GM23338 (cell line): Measurements from ENCODE around the gene WDR70. TPM values are rescaled to one million over a fixed set of nuclear protein-coding genes. Genes with fewer than 3 reads are reported as not detected.

Experiments
- ATAC-seq: fragments of 200-7000 bp; cut with Tn5 transposase; 3 replicates; pipeline ENCODE4 v1.9.1; 2020
- DNase-seq: peaks from one replicate; pipeline ENCODE4 v3.0.0-alpha.2; 2015; ENCODE audit warnings: low spot score
- H2AFZ ChIP-seq: fragments of 200-600 bp; sonication (generic); 2 replicates; pipeline ENCODE4 v1.8.0; 2016; ENCODE audit warnings: antibody characterized with exemption, mild to moderate bottlenecking, moderate library complexity
- H3F3A ChIP-seq: fragments of 200-600 bp; sonication (generic); replicated peaks from 2 replicates; pipeline ENCODE4 v1.8.0; 2017; ENCODE audit warnings: antibody characterized with exemption, mixed run types, low read depth
- H3K27ac ChIP-seq: fragments of 200-600 bp; sonication (generic); 2 replicates; pipeline ENCODE4 v1.6.1; 2016; ENCODE audit warnings: low read depth
- H3K27me3 ChIP-seq: fragments of 200-600 bp; sonication (generic); 2 replicates; pipeline ENCODE4 v1.8.0; 2016; ENCODE audit warnings: mild to moderate bottlenecking, mixed run types, moderate library complexity; ENCODE audit not compliant: insufficient read depth
- H3K36me3 ChIP-seq: fragments of 200-600 bp; sonication (generic); 2 replicates; pipeline ENCODE4 v1.8.0; 2016; ENCODE audit warnings: mild to moderate bottlenecking; ENCODE audit not compliant: insufficient read depth
- H3K4me1 ChIP-seq: fragments of 200-600 bp; sonication (generic); 2 replicates; pipeline ENCODE4 v1.8.0; 2016; ENCODE audit warnings: mild to moderate bottlenecking, moderate library complexity; ENCODE audit not compliant: insufficient read depth
- H3K4me2 ChIP-seq: fragments of 200-600 bp; sonication (generic); 2 replicates; pipeline ENCODE4 v1.7.1; 2017; ENCODE audit warnings: mixed run types
- H3K4me3 ChIP-seq: fragments of 200-600 bp; sonication (generic); 2 replicates; pipeline ENCODE4 v1.6.1; 2016; ENCODE audit warnings: mixed run types
- H3K79me2 ChIP-seq: fragments of 200-600 bp; sonication (generic); replicated peaks from 2 replicates; pipeline ENCODE4 v1.8.0; 2017; ENCODE audit warnings: mild to moderate bottlenecking; ENCODE audit not compliant: insufficient read depth
- H3K9me2 ChIP-seq: fragments of 200-600 bp; sonication (generic); 2 replicates; pipeline ENCODE4 v1.8.0; 2017; ENCODE audit not compliant: insufficient read depth
- H4K20me1 ChIP-seq: fragments of 200-600 bp; sonication (generic); replicated peaks from 2 replicates; pipeline ENCODE4 v1.8.0; 2017; ENCODE audit warnings: mild to moderate bottlenecking; ENCODE audit not compliant: insufficient read depth
- H3K27ac Mint-ChIP-seq: 2 replicates; pipeline ENCODE4 v1.8.0; 2020; ENCODE audit warnings: inconsistent platforms, mild to moderate bottlenecking, moderate library complexity, mixed read lengths
- H3K27me3 Mint-ChIP-seq: 3 replicates; pipeline ENCODE4 v1.8.0; 2022; ENCODE audit warnings: low read depth, mild to moderate bottlenecking, moderate library complexity, mixed read lengths, inconsistent platforms; ENCODE audit not compliant: insufficient read depth, poor library complexity
- H3K36me3 Mint-ChIP-seq: 3 replicates; pipeline ENCODE4 v1.8.0; 2021; ENCODE audit warnings: low read depth, mild to moderate bottlenecking, inconsistent platforms, moderate library complexity, mixed read lengths
- H3K4me1 Mint-ChIP-seq: 3 replicates; pipeline ENCODE4 v1.8.0; 2020; ENCODE audit warnings: mild to moderate bottlenecking, inconsistent platforms, mixed read lengths
- H3K4me3 Mint-ChIP-seq: 3 replicates; pipeline ENCODE4 v1.8.0; 2021; ENCODE audit warnings: moderate library complexity, mild to moderate bottlenecking, inconsistent platforms, mixed read lengths
- H3K9me3 Mint-ChIP-seq: 3 replicates; pipeline ENCODE4 v1.8.0; 2020; ENCODE audit warnings: moderate library complexity, mild to moderate bottlenecking, inconsistent platforms, mixed read lengths
- NANOG ChIP-seq: IDR thresholded peaks from 2 replicates; pipeline ENCODE4 v1.6.1; 2016; ENCODE audit warnings: antibody characterized with exemption, borderline replicate concordance
- ZNF331 ChIP-seq: fragments of 250-450 bp; sonication (Bioruptor Pico); IDR thresholded peaks from 2 replicates; pipeline ENCODE4 v1.5.0; 2020; ENCODE audit warnings: low read depth, mild to moderate bottlenecking, moderate library complexity
- polyA plus RNA-seq: library from polyadenylated mRNA; unstranded; fragments of >200 nt; fragmentation: Nextera tagmentation; extraction: Ambion mirVana; gene quantifications from 2 replicates; pipeline ENCODE4 v1.2.1, GENCODE V29; 2016
- total RNA-seq: library from RNA; depleted of rRNA; stranded (reverse); fragments of >200 nt; shearing (Covaris generic); gene quantifications from 2 replicates; pipeline ENCODE4 v1.2.3, GENCODE V29; 2014
- TF ChIP-seq, protein P1 (sequence below): IDR thresholded peaks from 2 replicates; pipeline ENCODE4 v1.6.1; 2016; ENCODE audit warnings: antibody characterized with exemption
- TF ChIP-seq, protein P2 (sequence below), 2 experiments: fragments of 200-600 bp in 1 of 2; sonication (generic) in 1 of 2; conservative IDR thresholded peaks; 2 replicates each; pipeline versions ENCODE4 v1.5.1 to v1.6.1; 2016 to 2017; ENCODE audit warnings: antibody characterized with exemption in 2 of 2, low read depth in 2 of 2, mild to moderate bottlenecking in 2 of 2, moderate library complexity in 1 of 2

The WDR70 gene
- total and polyA plus RNA-seq, 2 experiments from 2014 or later, result 34.9 to 86.7 TPM

DNA sequence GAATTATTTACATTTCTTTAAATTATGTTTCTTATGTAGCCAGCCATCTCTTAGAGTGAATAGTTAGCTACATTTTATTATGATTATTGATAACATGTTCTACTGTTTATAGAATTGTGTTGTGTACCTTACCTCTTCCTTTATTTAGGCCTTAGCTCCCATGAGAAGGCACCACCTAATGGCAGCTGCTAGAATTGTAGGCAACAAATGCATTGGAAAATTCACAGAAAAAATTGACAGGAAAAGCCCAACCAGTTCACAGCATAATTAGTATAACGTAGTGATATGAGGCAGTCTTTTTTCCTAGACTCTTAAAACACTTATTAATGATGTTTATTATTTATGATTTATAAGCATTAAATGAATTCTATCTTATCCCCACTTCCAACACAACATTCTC, 175.8 kb downstream of the WDR70 start:
- H3K36me3 ChIP-seq, result no peaks in the 10 kb centered on the region
- no peaks in the 10 kb centered on the region for H3F3A ChIP-seq
- DNase-seq (peak; percentile 71), ATAC-seq (peak; percentile 46)
- no peak overlapping the region for H2AFZ ChIP-seq
- H3K4me3 ChIP-seq, result no peak overlapping the region
- no peaks in the 10 kb centered on the region for H3K27me3 Mint-ChIP-seq
- H3K4me1 Mint-ChIP-seq, result peaks cover 12% of the 10 kb centered on the region
- TF ChIP-seq, protein P1, sequence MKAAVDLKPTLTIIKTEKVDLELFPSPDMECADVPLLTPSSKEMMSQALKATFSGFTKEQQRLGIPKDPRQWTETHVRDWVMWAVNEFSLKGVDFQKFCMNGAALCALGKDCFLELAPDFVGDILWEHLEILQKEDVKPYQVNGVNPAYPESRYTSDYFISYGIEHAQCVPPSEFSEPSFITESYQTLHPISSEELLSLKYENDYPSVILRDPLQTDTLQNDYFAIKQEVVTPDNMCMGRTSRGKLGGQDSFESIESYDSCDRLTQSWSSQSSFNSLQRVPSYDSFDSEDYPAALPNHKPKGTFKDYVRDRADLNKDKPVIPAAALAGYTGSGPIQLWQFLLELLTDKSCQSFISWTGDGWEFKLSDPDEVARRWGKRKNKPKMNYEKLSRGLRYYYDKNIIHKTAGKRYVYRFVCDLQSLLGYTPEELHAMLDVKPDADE, result no peak
- TF ChIP-seq, protein P2, sequence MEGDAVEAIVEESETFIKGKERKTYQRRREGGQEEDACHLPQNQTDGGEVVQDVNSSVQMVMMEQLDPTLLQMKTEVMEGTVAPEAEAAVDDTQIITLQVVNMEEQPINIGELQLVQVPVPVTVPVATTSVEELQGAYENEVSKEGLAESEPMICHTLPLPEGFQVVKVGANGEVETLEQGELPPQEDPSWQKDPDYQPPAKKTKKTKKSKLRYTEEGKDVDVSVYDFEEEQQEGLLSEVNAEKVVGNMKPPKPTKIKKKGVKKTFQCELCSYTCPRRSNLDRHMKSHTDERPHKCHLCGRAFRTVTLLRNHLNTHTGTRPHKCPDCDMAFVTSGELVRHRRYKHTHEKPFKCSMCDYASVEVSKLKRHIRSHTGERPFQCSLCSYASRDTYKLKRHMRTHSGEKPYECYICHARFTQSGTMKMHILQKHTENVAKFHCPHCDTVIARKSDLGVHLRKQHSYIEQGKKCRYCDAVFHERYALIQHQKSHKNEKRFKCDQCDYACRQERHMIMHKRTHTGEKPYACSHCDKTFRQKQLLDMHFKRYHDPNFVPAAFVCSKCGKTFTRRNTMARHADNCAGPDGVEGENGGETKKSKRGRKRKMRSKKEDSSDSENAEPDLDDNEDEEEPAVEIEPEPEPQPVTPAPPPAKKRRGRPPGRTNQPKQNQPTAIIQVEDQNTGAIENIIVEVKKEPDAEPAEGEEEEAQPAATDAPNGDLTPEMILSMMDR (conservative IDR thresholded peaks at IDR 0.05; ENCODE audit: low read depth in 2 of 2), result peak; percentile 71 to 76
- H3K27ac ChIP-seq, result no peak overlapping the region
- H3K27ac Mint-ChIP-seq, result no peak overlapping the region
- H3K4me1 ChIP-seq, result no peaks in the 10 kb centered on the region
- H3K27me3 ChIP-seq, result no peaks in the 10 kb centered on the region
- no peaks in the 10 kb centered on the region for H3K9me2 ChIP-seq
- no peaks in the 10 kb centered on the region for H3K79me2 ChIP-seq
- no peaks in the 10 kb centered on the region for H3K9me3 Mint-ChIP-seq
- no peak overlapping the region for H3K4me3 Mint-ChIP-seq
- no peaks in the 10 kb centered on the region for H4K20me1 ChIP-seq
- no peak overlapping the region for H3K4me2 ChIP-seq
- no peaks in the 10 kb centered on the region for H3K36me3 Mint-ChIP-seq

DNA sequence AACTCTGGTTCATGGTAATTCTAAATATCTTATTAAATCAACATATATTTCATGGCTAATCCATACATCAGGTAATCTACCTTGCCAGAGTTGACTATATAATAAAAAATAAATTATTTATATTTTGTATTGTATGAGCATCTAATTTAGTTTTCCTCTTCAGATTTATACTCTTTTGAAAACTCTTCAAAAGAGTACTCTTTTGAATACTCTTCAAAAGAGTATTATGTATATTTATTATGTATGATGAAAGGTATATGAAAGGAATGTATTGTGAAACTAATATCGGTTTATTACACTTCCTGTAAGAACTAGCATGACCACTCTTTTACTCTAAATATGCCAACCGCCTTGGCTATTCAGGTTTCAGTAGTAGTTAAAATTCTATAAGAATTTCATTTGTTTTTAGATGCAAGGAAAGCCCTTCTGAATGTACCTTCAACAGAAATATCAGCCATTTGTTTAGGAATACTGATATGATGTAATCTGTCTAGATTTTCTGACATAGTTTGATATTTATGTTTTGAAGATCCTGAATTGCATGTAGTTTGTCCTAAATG, 178.7 kb downstream of the WDR70 start:
- H3K9me2 ChIP-seq, result no peaks in the 10 kb centered on the region

DNA sequence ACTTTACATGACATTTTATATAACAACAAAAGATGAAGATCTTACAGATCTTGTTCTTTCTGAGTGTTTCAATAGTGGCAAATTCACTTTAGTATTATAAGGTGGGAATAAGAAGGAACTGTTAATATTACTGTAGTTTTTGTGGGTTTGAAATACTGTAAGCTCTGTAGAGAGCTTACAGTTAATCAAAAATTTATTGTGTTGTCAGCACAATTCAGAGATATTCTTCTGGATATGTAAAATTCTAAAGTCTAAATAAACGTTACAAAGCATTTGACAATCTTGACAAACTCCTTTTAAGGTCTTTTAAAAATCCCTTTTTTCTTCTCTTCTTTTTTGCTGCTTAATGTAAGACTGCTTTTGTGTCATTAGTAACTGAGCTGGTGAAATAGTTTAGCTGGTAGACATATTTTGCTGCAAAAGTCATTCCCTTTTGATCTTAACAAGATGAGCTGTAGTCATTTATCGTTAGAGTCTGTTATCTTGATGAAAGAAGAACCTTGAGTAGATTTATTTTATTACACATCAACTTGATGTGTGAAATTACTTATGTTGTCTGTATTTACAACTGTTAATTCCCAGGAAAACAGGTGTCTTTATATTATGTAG, 186.0 kb downstream of the WDR70 start:
- Mint-ChIP-seq H3K4me1 (no peaks in the 10 kb centered on the region), H3K4me3 (no peak overlapping the region), H3K27ac (no peak overlapping the region), H3K36me3 (peaks cover 4% of the 10 kb centered on the region; the same call in 2 of the 3 replicates), H3K9me3 (peaks cover 10% of the 10 kb centered on the region), H3K27me3 (no peaks in the 10 kb centered on the region)
- no peak overlapping the region for H3K4me2 ChIP-seq
- H3K79me2 ChIP-seq, result no peaks in the 10 kb centered on the region
- H3K27ac ChIP-seq, result no peak overlapping the region
- H3K9me2 ChIP-seq, result no peaks in the 10 kb centered on the region
- H3K4me1 ChIP-seq, result no peaks in the 10 kb centered on the region
- no peak overlapping the region for H2AFZ ChIP-seq
- H3F3A ChIP-seq, result no peaks in the 10 kb centered on the region
- TF ChIP-seq ZNF331 (CRISPR knock-in tag), result no peak
- TF ChIP-seq, protein P1, result no peak
- ATAC-seq (no peak), DNase-seq (no peak)
- H3K4me3 ChIP-seq, result no peak overlapping the region
- no peaks in the 10 kb centered on the region for H4K20me1 ChIP-seq
- no peaks in the 10 kb centered on the region for H3K36me3 ChIP-seq
- H3K27me3 ChIP-seq, result no peaks in the 10 kb centered on the region

More for the DNA sequence above, 178.7 kb downstream of the WDR70 start:
- Histone ChIP-seq H3K4me1 (no peaks in the 10 kb centered on the region), H4K20me1 (no peaks in the 10 kb centered on the region), H3K4me3 (no peak overlapping the region), H3K79me2 (no peaks in the 10 kb centered on the region), H3K27me3 (no peaks in the 10 kb centered on the region), H3K27ac (no peak overlapping the region), H3K4me2 (no peak overlapping the region), H3F3A (no peaks in the 10 kb centered on the region), H3K36me3 (no peaks in the 10 kb centered on the region), H2AFZ (no peak overlapping the region)
- ATAC-seq (no peak), DNase-seq (no peak)
- H3K36me3 Mint-ChIP-seq, result peaks cover 4% of the 10 kb centered on the region; the same call in 2 of the 3 replicates
- no peak overlapping the region for H3K4me3 Mint-ChIP-seq
- peaks cover 4% of the 10 kb centered on the region for H3K4me1 Mint-ChIP-seq
- peaks cover 6% of the 10 kb centered on the region for H3K9me3 Mint-ChIP-seq
- no peak for TF ChIP-seq NANOG
- no peak overlapping the region for H3K27ac Mint-ChIP-seq
- no peaks in the 10 kb centered on the region for H3K27me3 Mint-ChIP-seq
